Measurements from ENCODE around the gene ATL2.

DNA sequence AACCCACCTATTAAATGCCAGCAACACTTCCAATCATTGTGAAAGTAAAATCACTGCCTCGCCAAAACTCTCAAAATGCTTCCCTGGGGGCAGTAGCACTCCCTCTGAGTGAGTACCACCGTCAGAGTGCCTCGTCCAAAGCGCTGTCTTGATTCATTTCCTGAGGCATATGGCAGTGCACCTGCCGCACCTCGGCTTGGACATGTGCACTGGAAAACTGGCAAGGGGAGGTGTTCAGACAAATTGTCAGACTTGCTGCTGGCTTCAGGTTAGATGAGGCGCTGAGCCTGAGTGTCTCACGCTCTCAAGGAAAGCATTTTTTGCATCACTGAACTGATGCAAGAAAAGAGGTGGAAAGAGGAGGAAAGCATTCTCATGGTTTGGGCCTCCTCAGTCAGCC, 132.8 kb downstream of the ATL2 start:
- TF ChIP-seq, protein P1, sequence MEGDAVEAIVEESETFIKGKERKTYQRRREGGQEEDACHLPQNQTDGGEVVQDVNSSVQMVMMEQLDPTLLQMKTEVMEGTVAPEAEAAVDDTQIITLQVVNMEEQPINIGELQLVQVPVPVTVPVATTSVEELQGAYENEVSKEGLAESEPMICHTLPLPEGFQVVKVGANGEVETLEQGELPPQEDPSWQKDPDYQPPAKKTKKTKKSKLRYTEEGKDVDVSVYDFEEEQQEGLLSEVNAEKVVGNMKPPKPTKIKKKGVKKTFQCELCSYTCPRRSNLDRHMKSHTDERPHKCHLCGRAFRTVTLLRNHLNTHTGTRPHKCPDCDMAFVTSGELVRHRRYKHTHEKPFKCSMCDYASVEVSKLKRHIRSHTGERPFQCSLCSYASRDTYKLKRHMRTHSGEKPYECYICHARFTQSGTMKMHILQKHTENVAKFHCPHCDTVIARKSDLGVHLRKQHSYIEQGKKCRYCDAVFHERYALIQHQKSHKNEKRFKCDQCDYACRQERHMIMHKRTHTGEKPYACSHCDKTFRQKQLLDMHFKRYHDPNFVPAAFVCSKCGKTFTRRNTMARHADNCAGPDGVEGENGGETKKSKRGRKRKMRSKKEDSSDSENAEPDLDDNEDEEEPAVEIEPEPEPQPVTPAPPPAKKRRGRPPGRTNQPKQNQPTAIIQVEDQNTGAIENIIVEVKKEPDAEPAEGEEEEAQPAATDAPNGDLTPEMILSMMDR (IDR thresholded peaks at IDR 0.05), result no peak
- TF ChIP-seq POLR2A (IDR thresholded peaks at IDR 0.05), result no peak
